ENCODE data around the gene PMPCB.
"Not testable (repeated sequence)": the region's sequence is repeated elsewhere in the genome, so short reads cannot be mapped to it uniquely, and the experiment has no call there.

The PMPCB gene, protein sequence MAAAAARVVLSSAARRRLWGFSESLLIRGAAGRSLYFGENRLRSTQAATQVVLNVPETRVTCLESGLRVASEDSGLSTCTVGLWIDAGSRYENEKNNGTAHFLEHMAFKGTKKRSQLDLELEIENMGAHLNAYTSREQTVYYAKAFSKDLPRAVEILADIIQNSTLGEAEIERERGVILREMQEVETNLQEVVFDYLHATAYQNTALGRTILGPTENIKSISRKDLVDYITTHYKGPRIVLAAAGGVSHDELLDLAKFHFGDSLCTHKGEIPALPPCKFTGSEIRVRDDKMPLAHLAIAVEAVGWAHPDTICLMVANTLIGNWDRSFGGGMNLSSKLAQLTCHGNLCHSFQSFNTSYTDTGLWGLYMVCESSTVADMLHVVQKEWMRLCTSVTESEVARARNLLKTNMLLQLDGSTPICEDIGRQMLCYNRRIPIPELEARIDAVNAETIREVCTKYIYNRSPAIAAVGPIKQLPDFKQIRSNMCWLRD

GRCh38 chr7:103296901-103297836 lies at the start of gene PMPCB:
Gene PMPCB (plus strand): TSS chr7:103297435. CDS start chr7:103297460, 25 bp downstream.
- DNase-seq, result peak; percentile 98

- DNase-seq, result not testable (repeated sequence)
These were observed 43.3 kb upstream of the PMPCB start for GRCh38 chr7:103253699-103254506.

GRCh38 chr7:103264054-103264453 lies 33.2 kb upstream of the PMPCB start:
- not testable (repeated sequence) for DNase-seq

- DNase-seq, result not testable (repeated sequence)
These were observed 31.0 kb upstream of the PMPCB start for GRCh38 chr7:103266229-103266628.

DNA sequence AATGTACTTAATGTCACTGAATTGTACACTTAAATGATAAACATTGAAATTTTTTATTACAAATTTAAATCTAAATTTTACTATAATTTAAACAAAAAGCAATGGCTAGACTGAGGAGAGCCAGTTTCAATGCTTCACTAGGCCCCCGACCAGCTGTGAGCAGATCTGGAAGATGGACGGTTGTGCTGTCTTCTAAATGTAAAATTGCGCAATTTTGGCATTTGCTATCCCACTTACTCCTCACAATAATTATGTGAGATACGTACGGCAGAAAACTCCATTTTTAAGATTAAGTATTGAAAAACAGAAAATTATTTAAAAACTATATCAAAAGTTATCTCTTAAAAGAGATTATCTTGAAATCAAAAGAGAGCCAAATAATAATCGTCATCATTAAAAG lies 23.9 kb upstream of the PMPCB start:
- not testable (repeated sequence) for DNase-seq

- not testable (repeated sequence) for DNase-seq
These were observed 22.4 kb upstream of the PMPCB start for GRCh38 chr7:103274867-103275266.

GRCh38 chr7:103278195-103278594 lies 19.0 kb upstream of the PMPCB start:
- not testable (repeated sequence) for DNase-seq

DNA sequence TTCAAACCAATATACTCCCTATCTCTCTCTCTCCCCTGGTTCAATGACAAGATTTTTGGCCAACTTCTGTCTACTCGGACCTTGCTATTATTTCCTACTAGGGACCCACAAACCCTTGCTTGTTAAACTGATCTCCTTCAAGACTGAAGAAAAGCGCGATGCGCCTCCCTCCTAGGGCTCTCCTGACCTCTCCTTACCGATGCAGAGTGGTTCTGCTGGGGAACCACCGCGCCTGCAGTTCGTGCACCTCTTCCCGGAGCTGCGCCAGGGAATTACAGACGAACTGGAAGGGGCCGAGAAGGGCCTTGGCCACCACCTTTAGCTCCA lies 17.6 kb upstream of the PMPCB start:
- DNase-seq, result not testable (repeated sequence)

- peak; percentile 89 for DNase-seq
These were observed 17.1 kb upstream of the PMPCB start for GRCh38 chr7:103279963-103280802.

GRCh38 chr7:103280803-103281155 lies 16.5 kb upstream of the PMPCB start:
- peak; percentile 10 for DNase-seq

DNA sequence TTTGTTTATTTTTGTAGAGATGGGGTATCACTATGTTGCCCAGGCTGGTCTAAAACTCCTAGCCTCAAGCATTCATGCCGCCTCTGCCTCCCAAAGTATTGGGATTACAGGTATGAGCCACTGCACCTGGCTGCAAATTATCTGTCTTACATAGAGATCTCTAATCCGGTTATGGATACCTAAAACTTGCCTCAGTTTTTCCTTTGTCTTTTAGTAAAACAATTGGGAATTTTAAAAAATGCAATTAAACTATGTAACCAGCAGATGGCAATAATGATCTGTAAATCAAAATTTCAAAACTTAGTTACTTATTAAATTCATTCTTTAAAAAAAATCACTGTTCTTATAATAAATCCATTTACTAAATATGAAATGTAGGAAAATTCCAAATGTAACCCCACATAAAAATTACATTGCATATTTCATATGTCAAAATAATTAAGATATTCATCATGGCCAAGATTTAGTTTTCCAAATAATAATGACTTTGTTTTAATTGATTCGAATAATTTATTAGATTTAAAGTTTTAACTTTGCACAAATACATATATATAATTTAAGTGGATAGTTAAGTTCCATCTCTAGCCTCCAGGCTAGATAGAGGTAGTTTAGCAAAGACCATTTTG lies 14.3 kb upstream of the PMPCB start:
- DNase-seq, result not testable (repeated sequence)

DNA sequence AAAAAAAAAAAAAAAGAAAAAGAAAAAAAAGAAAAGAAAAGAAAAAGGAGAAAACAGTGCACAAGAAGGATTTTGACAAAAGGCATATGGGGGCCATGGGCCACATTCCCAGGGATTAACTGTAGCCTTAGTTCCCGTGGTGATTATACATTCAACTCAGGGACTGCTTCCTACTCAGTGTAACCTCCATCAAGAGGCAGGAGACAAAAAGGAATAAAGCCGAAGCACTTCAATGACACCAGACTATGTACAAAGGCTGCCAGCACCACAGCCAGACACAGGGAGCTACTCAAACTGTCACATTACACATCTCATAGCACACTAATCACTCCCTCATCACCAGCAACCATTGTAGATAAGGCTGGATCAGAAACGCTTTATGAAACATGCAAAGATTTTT lies 5.1 kb upstream of the PMPCB start:
- DNase-seq, result no peak

DNA sequence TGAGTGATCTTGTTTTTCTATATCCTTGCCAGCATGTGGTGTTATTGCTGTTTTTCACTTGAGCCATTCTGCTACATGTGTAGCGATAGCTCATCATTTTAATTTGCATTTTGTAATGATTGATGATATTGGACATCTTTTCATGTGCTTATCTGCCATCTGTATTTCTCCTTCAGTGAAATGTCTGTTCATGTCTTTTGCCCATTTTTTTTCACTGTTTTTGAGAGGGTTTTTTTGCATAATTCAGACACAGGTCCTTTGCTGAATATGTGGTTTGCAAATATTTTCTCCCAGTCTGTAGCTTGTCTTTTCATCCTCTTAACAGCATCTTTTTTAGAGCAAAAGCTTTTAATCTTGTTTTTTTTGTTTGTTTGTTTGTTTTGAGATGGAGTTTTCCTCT lies 3.7 kb upstream of the PMPCB start:
- no peak for DNase-seq

- no peak for DNase-seq
These were observed 573 bp downstream of the PMPCB start for GRCh38 chr7:103297837-103298179.

GRCh38 chr7:103299660-103300059 lies 2.4 kb downstream of the PMPCB start:
- DNase-seq, result no peak

DNA sequence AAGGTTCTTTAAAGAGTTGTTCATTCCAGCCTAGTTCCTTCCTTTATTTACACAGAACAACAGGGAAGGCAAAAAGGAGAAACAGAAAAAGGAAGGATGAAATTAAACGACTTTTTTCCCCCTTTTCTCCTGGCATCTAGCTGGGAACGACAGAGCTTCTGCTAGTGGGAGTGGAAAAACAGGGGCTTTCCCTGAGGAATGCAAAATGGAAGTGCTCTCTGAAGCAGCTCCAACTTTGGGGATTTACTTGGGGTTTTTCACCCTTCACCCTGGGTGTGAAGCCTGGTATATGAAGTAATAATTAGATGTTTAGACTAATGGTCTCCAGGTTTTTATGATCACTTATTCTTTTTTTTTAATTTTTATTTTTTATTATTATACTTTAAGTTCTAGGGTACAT lies 4.2 kb downstream of the PMPCB start:
- DNase-seq, result no peak

- no peak for DNase-seq
These were observed 10.4 kb downstream of the PMPCB start for GRCh38 chr7:103307503-103308231.

GRCh38 chr7:103314852-103315251 lies 17.6 kb downstream of the PMPCB start:
- DNase-seq, result no peak

DNA sequence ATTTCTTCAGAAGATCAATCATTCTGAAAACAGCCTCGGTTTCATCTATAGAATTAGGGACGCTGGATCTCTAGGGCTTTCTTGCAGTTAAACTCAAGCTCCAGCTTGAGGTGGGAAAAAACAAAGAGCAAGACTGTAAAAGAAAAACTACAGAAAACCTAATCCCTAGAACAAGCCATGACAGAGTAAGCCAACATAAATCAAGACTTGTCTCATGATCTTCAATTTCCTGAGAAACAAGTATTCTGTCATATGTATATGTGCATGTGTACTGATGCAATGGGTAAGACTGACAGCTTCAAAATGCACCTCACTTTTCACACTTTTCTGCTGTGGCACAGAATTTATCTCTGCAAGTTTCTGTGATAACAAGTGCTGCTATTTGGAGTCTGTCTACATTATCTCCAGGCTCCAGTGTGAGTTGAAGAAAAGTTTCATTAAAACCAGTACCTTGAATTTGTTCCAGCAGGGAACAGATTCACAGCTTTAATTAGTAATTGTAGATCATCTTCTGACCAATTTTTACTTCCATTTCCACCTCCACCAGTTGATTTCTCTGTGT lies 19.2 kb downstream of the PMPCB start:
- DNase-seq, result no peak

DNA sequence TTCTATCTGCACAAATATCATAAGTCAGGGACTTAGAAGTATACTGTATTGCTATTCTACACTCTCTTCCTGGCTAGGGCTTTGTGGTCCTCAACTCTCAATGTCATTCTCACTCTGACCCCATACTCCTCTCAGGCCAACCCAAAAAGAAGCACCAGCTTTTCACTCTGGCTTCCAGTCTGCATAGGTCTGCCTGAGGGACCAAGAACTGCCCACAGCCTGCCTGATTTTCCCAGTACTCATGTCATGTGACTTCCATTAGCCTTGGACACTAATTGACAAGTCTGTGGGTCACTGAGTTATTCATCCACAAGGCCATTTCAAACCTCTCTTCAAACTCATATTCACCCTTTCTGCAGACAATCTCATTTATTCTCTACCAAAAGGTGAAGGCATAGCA lies 19.8 kb downstream of the PMPCB start:
- DNase-seq, result no peak

DNA sequence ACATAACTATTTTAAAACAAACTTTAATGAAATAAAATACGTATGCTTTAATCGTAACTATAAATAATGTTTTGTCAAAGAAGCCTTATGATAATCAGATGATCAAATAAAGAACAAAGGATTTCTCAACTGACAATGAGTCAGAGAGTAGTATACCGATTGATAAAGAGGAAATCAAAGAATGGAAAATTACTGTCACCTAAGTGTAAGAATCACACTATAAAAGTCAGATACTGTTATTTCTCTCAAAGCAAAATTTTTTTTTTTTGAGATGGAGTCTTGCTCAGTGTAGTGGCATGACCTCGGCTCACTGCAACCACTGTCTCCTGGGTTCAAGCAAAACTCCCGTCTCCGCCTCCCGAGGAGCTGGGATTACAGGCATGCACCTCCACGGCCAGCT lies 28.5 kb downstream of the PMPCB start:
- DNase-seq, result no peak

Data from activated CD4-positive, alpha-beta T cell treated with anti-CD3 and anti-CD28 coated beads for 48 hours (primary cell).